Liver (tissue), 9 donors: ENCODE measurements around the gene MLLT3. TPM values are rescaled to one million over a fixed set of nuclear protein-coding genes. Genes with fewer than 3 reads are reported as not detected.

Experiments
- DNase-seq: peaks from one replicate; pipeline ENCODE4 v3.0.0-alpha.2; 2017; ENCODE audit warnings: low spot score
- H3K27ac ChIP-seq, 2 donors: one replicate each; pipeline ENCODE4 v1.7.0; 2013; ENCODE audit warnings: inconsistent platforms in 2 of 2, low read length in 2 of 2, control low read depth in 1 of 2, low read depth in 1 of 2, mild to moderate bottlenecking in 1 of 2
- H3K27me3 ChIP-seq, 4 donors: one replicate each; pipeline versions ENCODE4 v1.6.1 to v1.7.0; 2013; ENCODE audit warnings: low read length in 3 of 4, inconsistent platforms in 1 of 4, mild to moderate bottlenecking in 1 of 4, moderate library complexity in 1 of 4; ENCODE audit not compliant: control insufficient read depth in 4 of 4, insufficient read depth in 4 of 4
- H3K36me3 ChIP-seq, 4 donors: one replicate each; pipeline versions ENCODE4 v1.6.1 to v1.7.0; 2013; ENCODE audit warnings: low read length in 3 of 4, mild to moderate bottlenecking in 3 of 4, low read depth in 1 of 4, moderate library complexity in 1 of 4; ENCODE audit not compliant: control insufficient read depth in 4 of 4, insufficient read depth in 3 of 4
- H3K4me1 ChIP-seq, 4 donors: one replicate each; pipeline versions ENCODE4 v1.6.1 to v1.7.0; 2013; ENCODE audit warnings: low read length in 3 of 4, mild to moderate bottlenecking in 3 of 4, moderate library complexity in 1 of 4; ENCODE audit not compliant: control insufficient read depth in 4 of 4, insufficient read depth in 4 of 4
- H3K4me3 ChIP-seq, 3 donors: one replicate each; pipeline versions ENCODE4 v1.6.1 to v1.7.0; 2013; ENCODE audit warnings: low read length in 3 of 3, control low read depth in 1 of 3, low read depth in 1 of 3, mild to moderate bottlenecking in 1 of 3
- H3K9ac ChIP-seq, 2 donors: one replicate each; pipeline ENCODE4 v1.7.0; 2013; ENCODE audit warnings: low read length in 2 of 2, mild to moderate bottlenecking in 2 of 2, moderate library complexity in 2 of 2, control low read depth in 1 of 2, low read depth in 1 of 2
- H3K9me3 ChIP-seq, 4 donors: one replicate each; pipeline versions ENCODE4 v1.6.1 to v1.7.0; 2013; ENCODE audit warnings: low read length in 3 of 4; ENCODE audit not compliant: control insufficient read depth in 4 of 4
- CTCF ChIP-seq: fragments of 150-350 bp; IDR thresholded peaks from 2 replicates; pipeline ENCODE4 v1.5.1; 2017; ENCODE audit warnings: improper control_type of control experiment, low read depth, low read length; ENCODE audit not compliant: missing input control
- EGR1 ChIP-seq, 2 donors: IDR thresholded peaks; 2 replicates each; pipeline ENCODE4 v1.6.1; 2016 to 2018; ENCODE audit warnings: antibody characterized with exemption in 2 of 2, low read depth in 2 of 2
- FOXA1 ChIP-seq: IDR thresholded peaks from 2 replicates; pipeline ENCODE4 v1.6.1; 2016; ENCODE audit warnings: antibody characterized with exemption
- GABPA ChIP-seq, 2 donors: IDR thresholded peaks in 1 of 2; conservative IDR thresholded peaks in 1 of 2; 2 replicates each; pipeline ENCODE4 v1.6.1; 2016; ENCODE audit warnings: antibody characterized with exemption in 2 of 2, mild to moderate bottlenecking in 1 of 2, moderate library complexity in 1 of 2
- HNF4A ChIP-seq, 2 donors: conservative IDR thresholded peaks; 2 replicates each; pipeline ENCODE4 v1.6.1; 2016; ENCODE audit warnings: antibody characterized with exemption in 2 of 2, mild to moderate bottlenecking in 2 of 2
- RAD21 ChIP-seq, 2 donors: IDR thresholded peaks; 2 replicates each; pipeline ENCODE4 v1.6.1; 2016; ENCODE audit warnings: antibody characterized with exemption in 2 of 2, mild to moderate bottlenecking in 2 of 2
- YY1 ChIP-seq: IDR thresholded peaks from 2 replicates; pipeline ENCODE4 v1.6.1; 2016; ENCODE audit warnings: antibody characterized with exemption, mild to moderate bottlenecking
- ZBTB33 ChIP-seq: IDR thresholded peaks from 2 replicates; pipeline ENCODE4 v1.6.1; 2016; ENCODE audit warnings: antibody characterized with exemption
- WGBS: extraction: QIAGEN DNeasy Blood & Tissue Kit; methylation state at CpG from one replicate; pipeline ENCODE4 v1.1.7; 2013; 5-methylcytosine and 5-hydroxymethylcytosine counted together
- polyA plus RNA-seq, 2 donors: library from polyadenylated mRNA; stranded (reverse) in 1 of 2; unstranded in 1 of 2; fragments of 200-250 nt in 1 of 2; fragments of >200 nt in 1 of 2; fragmentation: Nextera tagmentation in 1 of 2; extraction: Ambion mirVana in 1 of 2; gene quantifications; one replicate each; pipeline versions ENCODE4 v1.2.1 to v1.2.3, GENCODE V29; 2013 to 2015
- total RNA-seq, 2 donors: library from RNA; depleted of rRNA; stranded (reverse); fragments of >200 nt; gene quantifications; one replicate each; pipeline ENCODE4 v1.2.3, GENCODE V29; 2014
- TF ChIP-seq, protein P1 (sequence below): IDR thresholded peaks from 2 replicates; pipeline ENCODE4 v1.6.1; 2016; ENCODE audit warnings: antibody characterized with exemption, mild to moderate bottlenecking
- TF ChIP-seq, protein P2 (sequence below): IDR thresholded peaks from 2 replicates; pipeline ENCODE4 v1.6.1; 2016; ENCODE audit warnings: antibody characterized with exemption
- TF ChIP-seq, protein P3 (sequence below): IDR thresholded peaks from 2 replicates; pipeline ENCODE4 v1.6.1; 2016; ENCODE audit warnings: antibody characterized with exemption
- donor health status: healthy.
- donor health status: healthy.
- donor health status: healthy.
- donor health status: healthy.
- donor health status: healthy.

The MLLT3 gene
- total and polyA plus RNA-seq, 4 donors = 0.79 to 25.5 (median 1.3) TPM

DNA sequence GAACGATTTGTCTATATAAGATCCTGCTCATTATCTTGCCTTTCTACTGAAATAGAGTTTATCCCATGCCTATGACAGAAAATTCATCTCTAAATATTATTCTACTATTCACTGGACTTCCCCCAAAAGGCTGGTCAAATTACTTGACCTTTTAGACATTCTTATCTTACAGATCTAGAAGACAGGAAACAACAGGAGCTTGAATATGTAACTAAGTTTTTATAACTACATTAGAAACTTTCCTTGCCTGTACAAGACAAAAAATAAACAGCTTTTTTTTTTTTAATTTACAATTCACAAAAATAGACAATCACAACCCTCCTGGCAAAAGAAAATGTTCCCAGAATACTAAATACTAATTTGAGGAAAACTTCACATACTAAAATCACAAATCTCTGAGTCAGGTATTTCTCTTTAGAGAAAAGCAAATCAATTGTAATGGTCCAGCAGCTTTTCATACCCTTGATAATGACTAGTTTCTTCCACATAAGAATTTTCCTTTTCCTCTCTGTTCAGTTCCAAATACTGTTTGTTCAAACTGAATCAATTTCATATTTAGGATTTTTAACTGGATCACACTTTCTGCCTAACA is 68.6 kb downstream of the MLLT3 start:
- Histone ChIP-seq H3K4me1 (no peaks in the 10 kb centered on the region), H3K36me3 (no peaks in the 10 kb centered on the region), H3K9ac (no peak overlapping the region), H3K4me3 (no peak overlapping the region), H3K27me3 (no peaks in the 10 kb centered on the region), H3K9me3 (no peaks in the 10 kb centered on the region), H3K27ac (no peak overlapping the region)
- no peak for DNase-seq
- TF ChIP-seq ZBTB33 (no peak), EGR1 (IDR thresholded peaks at IDR 0.05; ENCODE audit: low read depth in 2 of 2) (no peak), HNF4A (conservative IDR thresholded peaks at IDR 0.05) (no peak), YY1 (no peak), RAD21 (IDR thresholded peaks at IDR 0.05) (no peak), CTCF (no peak), GABPA (IDR thresholded peaks at IDR 0.05 in 1 of 2, conservative IDR thresholded peaks at IDR 0.05 in 1 of 2) (no peak), FOXA1 (no peak)
- TF ChIP-seq, protein P1, sequence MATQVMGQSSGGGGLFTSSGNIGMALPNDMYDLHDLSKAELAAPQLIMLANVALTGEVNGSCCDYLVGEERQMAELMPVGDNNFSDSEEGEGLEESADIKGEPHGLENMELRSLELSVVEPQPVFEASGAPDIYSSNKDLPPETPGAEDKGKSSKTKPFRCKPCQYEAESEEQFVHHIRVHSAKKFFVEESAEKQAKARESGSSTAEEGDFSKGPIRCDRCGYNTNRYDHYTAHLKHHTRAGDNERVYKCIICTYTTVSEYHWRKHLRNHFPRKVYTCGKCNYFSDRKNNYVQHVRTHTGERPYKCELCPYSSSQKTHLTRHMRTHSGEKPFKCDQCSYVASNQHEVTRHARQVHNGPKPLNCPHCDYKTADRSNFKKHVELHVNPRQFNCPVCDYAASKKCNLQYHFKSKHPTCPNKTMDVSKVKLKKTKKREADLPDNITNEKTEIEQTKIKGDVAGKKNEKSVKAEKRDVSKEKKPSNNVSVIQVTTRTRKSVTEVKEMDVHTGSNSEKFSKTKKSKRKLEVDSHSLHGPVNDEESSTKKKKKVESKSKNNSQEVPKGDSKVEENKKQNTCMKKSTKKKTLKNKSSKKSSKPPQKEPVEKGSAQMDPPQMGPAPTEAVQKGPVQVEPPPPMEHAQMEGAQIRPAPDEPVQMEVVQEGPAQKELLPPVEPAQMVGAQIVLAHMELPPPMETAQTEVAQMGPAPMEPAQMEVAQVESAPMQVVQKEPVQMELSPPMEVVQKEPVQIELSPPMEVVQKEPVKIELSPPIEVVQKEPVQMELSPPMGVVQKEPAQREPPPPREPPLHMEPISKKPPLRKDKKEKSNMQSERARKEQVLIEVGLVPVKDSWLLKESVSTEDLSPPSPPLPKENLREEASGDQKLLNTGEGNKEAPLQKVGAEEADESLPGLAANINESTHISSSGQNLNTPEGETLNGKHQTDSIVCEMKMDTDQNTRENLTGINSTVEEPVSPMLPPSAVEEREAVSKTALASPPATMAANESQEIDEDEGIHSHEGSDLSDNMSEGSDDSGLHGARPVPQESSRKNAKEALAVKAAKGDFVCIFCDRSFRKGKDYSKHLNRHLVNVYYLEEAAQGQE = no peak
- TF ChIP-seq, protein P2, sequence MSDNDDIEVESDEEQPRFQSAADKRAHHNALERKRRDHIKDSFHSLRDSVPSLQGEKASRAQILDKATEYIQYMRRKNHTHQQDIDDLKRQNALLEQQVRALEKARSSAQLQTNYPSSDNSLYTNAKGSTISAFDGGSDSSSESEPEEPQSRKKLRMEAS = no peak
- TF ChIP-seq, protein P3, sequence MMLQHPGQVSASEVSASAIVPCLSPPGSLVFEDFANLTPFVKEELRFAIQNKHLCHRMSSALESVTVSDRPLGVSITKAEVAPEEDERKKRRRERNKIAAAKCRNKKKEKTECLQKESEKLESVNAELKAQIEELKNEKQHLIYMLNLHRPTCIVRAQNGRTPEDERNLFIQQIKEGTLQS = no peak
- WGBS = 45% methylated on average over 1 of the region's 1 CpG

- DNase-seq = no peak
- Histone ChIP-seq H3K36me3 (no peaks in the 10 kb centered on the region), H3K4me1 (no peaks in the 10 kb centered on the region), H3K9ac (no peak overlapping the region), H3K27ac (no peak overlapping the region), H3K27me3 (no peaks in the 10 kb centered on the region), H3K9me3 (no peaks in the 10 kb centered on the region), H3K4me3 (no peak overlapping the region)
- WGBS = 74% methylated on average over 3 of the region's 3 CpGs
- TF ChIP-seq EGR1 (IDR thresholded peaks at IDR 0.05; ENCODE audit: low read depth in 2 of 2) = no peak
- no peak for TF ChIP-seq GABPA (IDR thresholded peaks at IDR 0.05 in 1 of 2, conservative IDR thresholded peaks at IDR 0.05 in 1 of 2)
- TF ChIP-seq, protein P1 = no peak
- no peak for TF ChIP-seq YY1
- TF ChIP-seq HNF4A (conservative IDR thresholded peaks at IDR 0.05) = no peak
These were observed 69.3 kb downstream of the MLLT3 start for GRCh38 chr9:20552874-20553557.
